ENCODE measurements around the gene OR52E6. TPM values are rescaled to one million over a fixed set of nuclear protein-coding genes. Genes with fewer than 3 reads are reported as not detected.

The OR52E6 gene
- not detected for total RNA-seq

DNA sequence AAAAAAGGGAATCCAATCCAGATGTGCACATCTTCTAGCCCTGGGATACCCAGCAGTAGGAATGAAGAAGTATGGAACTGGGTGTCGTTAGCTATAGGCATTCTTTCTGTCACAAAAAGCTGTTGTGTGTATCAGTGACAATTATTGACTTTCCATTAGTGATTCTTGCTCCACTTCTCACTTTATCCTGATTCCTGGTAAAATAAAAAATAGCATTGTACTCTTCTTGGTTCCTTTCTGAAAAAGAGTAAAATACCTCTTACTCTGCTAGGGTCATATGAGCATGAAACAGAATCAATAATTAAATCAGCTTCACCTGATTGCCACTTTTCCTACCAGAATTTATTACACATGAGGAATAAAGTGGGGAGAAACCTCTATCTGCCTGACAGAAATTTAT is at the start of gene OR52E6:
Gene OR52E6 (minus strand): TSS at position 101 of the 400 bp plus-strand sequence. CDS start 0 bp downstream, at position 101.
- no peak for DNase-seq
- CTCF ChIA-PET: no interaction called here
- Mint-ChIP-seq H3K36me3 (ENCODE audit: low read depth) (no peaks in the 10 kb centered on the region), H3K4me3 (no peak within 1 kb of the TSS), H3K27me3 (ENCODE audit: low read depth) (peaks cover 13% of the 10 kb centered on the region), H3K27ac (no peak within 1 kb of the TSS), H3K9me3 (no peaks in the 10 kb centered on the region), H3K4me1 (ENCODE audit: low read depth) (no peaks in the 10 kb centered on the region)
- intact Hi-C loops (cut with micrococcal nuclease): no loop called here

DNA sequence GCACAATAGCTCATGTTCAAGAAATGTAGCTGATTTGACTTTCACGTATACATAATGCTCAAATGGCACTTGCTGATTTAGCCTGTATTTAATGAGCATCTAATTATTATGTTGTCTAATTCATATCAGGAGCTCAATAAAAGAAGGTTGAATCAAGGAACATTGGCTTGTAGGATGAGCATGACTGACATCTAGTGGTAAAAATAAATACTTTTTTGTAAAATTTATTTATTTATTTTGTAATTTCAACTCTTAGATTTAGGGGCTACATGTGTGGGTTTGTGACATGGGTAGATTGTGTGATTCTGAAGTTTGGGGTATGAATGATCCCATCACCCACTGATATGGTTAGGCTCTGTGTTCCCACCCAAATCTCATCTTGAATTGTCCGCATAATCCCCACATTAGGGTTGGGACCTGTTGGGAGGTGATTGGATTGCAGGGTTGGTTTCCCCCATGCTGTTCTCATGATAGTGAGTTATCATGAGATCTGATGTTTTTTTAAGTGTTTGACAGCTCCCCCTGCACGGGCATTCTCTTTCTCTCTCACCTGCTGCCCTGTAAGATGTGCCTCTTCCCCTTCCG is 49.6 kb upstream of the OR52E6 start:
- no peak for DNase-seq
- CTCF ChIA-PET: interaction anchor here (0.7 to 1.3 kb wide), 10 partner anchors 8 to 767 kb away, joined by 3 to 7 read pairs (median 4); no protein-coding TSS in a partner anchor
- no peaks in the 10 kb centered on the region for H3K36me3 Mint-ChIP-seq (ENCODE audit: low read depth)
- H3K9me3 Mint-ChIP-seq: no peaks in the 10 kb centered on the region
- H3K27me3 Mint-ChIP-seq (ENCODE audit: low read depth): peaks cover 4% of the 10 kb centered on the region
- H3K27ac Mint-ChIP-seq: no peak overlapping the region
- no peaks in the 10 kb centered on the region for H3K4me1 Mint-ChIP-seq (ENCODE audit: low read depth)
- no peak overlapping the region for H3K4me3 Mint-ChIP-seq
- intact Hi-C loops (cut with micrococcal nuclease): loop anchor here (1.0 to 5.0 kb wide), 6 partner anchors 82 to 1255 kb away; partner anchors contain the start of gene OR51D1

DNA sequence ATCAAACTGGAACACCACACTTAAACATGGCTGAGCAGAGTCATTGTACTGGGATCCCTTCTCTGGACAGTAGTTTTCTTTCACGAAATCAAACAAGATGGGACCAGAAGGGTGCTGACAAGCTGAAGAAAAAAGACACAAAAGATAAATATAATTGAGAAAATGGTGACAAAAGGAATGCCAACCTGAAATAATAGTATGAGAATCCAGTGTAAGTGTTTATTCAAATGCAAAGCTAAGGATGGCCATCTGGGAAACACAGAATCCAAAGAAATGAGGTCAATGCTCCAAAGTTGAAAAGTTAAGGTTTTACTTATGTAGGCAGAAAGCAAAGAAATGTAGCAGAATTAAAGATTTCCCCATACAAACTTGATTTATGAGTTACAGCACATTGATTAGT is 46.0 kb upstream of the OR52E6 start:
- Mint-ChIP-seq H3K9me3 (no peaks in the 10 kb centered on the region), H3K4me3 (no peak overlapping the region), H3K27me3 (ENCODE audit: low read depth) (peaks cover 4% of the 10 kb centered on the region), H3K27ac (no peak overlapping the region), H3K4me1 (ENCODE audit: low read depth) (no peaks in the 10 kb centered on the region), H3K36me3 (ENCODE audit: low read depth) (no peaks in the 10 kb centered on the region)
- intact Hi-C loops (cut with micrococcal nuclease): no loop called here
- CTCF ChIA-PET: interaction anchor here (0.9 to 1.3 kb wide), 2 partner anchors 10 to 78 kb away, joined by 3 to 4 read pairs; partner anchors contain the start of gene OR52N2
- no peak for DNase-seq

DNA sequence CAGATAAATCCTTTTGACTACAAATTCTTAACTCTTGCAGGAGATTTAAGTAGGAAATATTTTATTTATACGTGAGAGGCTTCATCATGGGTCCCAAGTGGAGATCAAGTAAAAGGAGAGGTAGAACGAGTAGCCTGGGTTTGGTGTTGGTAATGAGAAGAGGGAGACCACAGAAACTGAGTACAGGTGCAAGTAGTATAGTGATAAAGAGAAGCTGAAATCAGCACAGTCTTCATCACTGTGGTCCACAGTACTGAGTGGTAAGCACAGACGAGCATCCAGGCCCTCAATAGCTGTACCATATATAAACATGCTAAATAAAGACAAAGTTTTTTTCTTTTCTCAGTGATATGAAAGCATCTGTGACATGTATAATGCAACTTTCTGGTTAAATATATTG is 45.5 kb upstream of the OR52E6 start:
- peaks cover 6% of the 10 kb centered on the region for H3K27me3 Mint-ChIP-seq (ENCODE audit: low read depth)
- CTCF ChIA-PET: interaction anchor here (1.3 kb wide), 1 partner anchor 78 kb away, joined by 4 read pairs; the partner anchor contains the start of gene OR52N2
- no peaks in the 10 kb centered on the region for H3K4me1 Mint-ChIP-seq (ENCODE audit: low read depth)
- H3K4me3 Mint-ChIP-seq: no peak overlapping the region
- intact Hi-C loops (cut with micrococcal nuclease): no loop called here
- no peak for DNase-seq
- no peaks in the 10 kb centered on the region for H3K36me3 Mint-ChIP-seq (ENCODE audit: low read depth)
- no peaks in the 10 kb centered on the region for H3K9me3 Mint-ChIP-seq
- no peak overlapping the region for H3K27ac Mint-ChIP-seq

DNA sequence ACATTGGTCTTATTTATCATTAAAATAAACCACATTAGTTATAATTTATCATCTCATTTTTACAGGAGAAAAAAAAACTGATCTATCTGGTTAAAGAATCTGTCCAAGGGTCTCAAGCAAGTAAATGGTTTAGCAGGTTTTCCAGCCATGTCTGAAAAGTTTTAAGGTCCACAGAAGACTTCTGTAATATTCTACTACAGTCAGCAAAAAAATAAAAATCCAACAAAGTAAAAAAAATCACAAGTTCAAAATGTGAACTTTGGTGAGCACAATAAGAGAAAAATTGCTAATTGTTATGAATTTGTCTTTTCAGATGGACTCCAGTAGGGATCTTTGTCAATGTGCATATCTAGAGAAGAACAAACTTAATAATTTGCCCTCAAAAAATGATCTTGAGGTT is 40.1 kb upstream of the OR52E6 start:
- Mint-ChIP-seq H3K9me3 (no peaks in the 10 kb centered on the region), H3K4me3 (no peak overlapping the region), H3K4me1 (ENCODE audit: low read depth) (no peaks in the 10 kb centered on the region), H3K36me3 (ENCODE audit: low read depth) (no peaks in the 10 kb centered on the region), H3K27ac (no peak overlapping the region), H3K27me3 (ENCODE audit: low read depth) (peaks cover 7% of the 10 kb centered on the region)
- CTCF ChIA-PET: interaction anchor here (0.9 to 1.0 kb wide), 2 partner anchors 10 to 12 kb away, joined by 3 read pairs; no protein-coding TSS in a partner anchor
- intact Hi-C loops (cut with micrococcal nuclease): no loop called here
- DNase-seq: no peak

DNA sequence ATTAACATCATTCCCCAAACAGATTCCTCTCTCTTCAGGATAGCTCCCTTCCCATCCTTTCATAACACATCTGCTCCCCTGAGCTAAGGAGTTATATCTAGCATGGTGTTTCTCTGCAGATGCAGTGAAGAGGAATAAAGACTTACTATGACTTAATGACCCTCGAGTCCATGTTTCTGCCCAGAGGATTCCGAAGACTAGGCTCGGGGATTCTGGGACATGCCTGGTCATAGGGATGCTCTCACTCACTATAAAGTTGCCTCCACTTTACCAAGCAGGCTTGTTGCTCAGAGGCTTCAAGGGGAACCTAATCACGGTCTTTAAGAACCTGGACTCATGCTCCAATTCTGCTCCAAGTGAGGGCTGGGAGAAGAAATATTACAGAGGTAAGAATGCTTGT is 38.6 kb upstream of the OR52E6 start, which contains the start of gene OR52E4:
Gene OR52E4 (plus strand): TSS at position 301 of the 400 bp plus-strand sequence. CDS start 3,664 bp downstream, outside the sequence.
- CTCF ChIA-PET: no interaction called here
- no peak within 1 kb of the TSS for H3K4me3 Mint-ChIP-seq
- DNase-seq: no peak
- no peaks in the 10 kb centered on the region for H3K9me3 Mint-ChIP-seq
- peaks cover 7% of the 10 kb centered on the region for H3K27me3 Mint-ChIP-seq (ENCODE audit: low read depth)
- intact Hi-C loops (cut with micrococcal nuclease): no loop called here
- H3K27ac Mint-ChIP-seq: no peak within 1 kb of the TSS
- H3K4me1 Mint-ChIP-seq (ENCODE audit: low read depth): no peaks in the 10 kb centered on the region
- H3K36me3 Mint-ChIP-seq (ENCODE audit: low read depth): no peaks in the 10 kb centered on the region

DNA sequence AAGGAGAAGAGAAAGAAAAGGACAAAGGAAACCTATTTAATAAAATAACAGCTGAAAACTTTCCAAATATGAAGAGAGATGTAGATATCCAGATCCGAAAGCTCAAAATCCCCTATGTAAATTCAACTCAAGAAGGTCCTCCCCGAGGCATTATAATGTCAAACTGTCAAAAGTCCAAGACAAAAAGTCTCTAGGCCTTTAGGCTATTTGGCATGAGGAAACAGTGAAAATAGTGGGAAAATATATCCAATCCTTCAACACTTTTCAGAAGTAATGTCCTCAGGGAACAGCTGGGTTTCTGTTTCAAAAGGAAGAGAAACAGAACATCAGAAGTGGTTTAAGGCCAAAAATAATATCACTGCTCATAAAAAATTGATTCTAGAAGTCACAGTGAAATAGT is 36.9 kb upstream of the OR52E6 start:
- CTCF ChIA-PET: interaction anchor here (0.9 kb wide), 1 partner anchor 9 kb away, joined by 3 read pairs; no protein-coding TSS in a partner anchor
- Mint-ChIP-seq H3K36me3 (ENCODE audit: low read depth) (no peaks in the 10 kb centered on the region), H3K27ac (no peak overlapping the region), H3K4me3 (no peak overlapping the region), H3K9me3 (no peaks in the 10 kb centered on the region), H3K27me3 (ENCODE audit: low read depth) (peaks cover 9% of the 10 kb centered on the region), H3K4me1 (ENCODE audit: low read depth) (no peaks in the 10 kb centered on the region)
- no peak for DNase-seq
- intact Hi-C loops (cut with micrococcal nuclease): no loop called here

DNA sequence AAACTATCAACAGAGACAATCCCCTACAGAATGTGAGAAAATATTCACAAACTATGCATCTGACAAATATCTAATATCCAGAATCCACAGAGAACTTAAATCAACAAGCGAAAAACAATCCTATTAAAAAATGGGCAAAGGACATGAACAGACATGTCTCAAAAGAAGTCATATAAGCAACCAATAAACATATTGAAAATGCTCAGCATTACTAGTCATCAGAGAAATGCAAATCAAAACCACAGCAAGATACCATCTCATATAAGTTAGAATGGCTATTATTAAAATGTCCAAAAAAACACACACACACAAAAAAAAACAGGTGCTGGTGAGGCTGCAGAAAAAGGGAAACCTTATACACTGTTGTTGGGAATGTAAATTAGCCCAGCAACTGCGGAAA is 24.1 kb upstream of the OR52E6 start:
- Mint-ChIP-seq H3K36me3 (ENCODE audit: low read depth) (no peaks in the 10 kb centered on the region), H3K4me1 (ENCODE audit: low read depth) (no peaks in the 10 kb centered on the region), H3K4me3 (no peak overlapping the region), H3K9me3 (peaks cover 3% of the 10 kb centered on the region), H3K27ac (no peak overlapping the region), H3K27me3 (ENCODE audit: low read depth) (peaks cover 24% of the 10 kb centered on the region)
- intact Hi-C loops (cut with micrococcal nuclease): no loop called here
- CTCF ChIA-PET: no interaction called here
- no peak for DNase-seq

DNA sequence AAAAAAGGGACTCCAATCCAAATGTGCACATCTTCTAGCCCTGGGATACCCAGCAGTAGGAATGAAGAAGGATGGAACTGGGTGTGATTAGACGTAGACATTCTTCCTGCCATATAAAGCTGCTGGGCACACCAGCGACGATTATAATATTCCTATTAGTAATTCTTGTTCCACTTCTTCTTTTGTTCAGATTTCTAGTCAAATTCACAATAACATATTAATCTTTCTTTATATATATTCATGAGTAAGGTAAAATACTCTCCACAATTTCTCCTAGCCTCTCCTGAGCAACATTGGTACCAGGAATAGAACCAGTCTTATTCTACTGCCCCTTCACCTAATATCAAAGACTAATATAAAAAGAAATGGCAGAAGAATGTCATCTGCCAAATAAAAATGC is 15.9 kb upstream of the OR52E6 start, which contains the start of gene OR52E8:
Gene OR52E8 (minus strand): TSS at position 101 of the 400 bp plus-strand sequence. CDS start 0 bp downstream, at position 101.
- intact Hi-C loops (cut with micrococcal nuclease): no loop called here
- CTCF ChIA-PET: no interaction called here
- Mint-ChIP-seq H3K4me3 (no peak within 1 kb of the TSS), H3K27ac (no peak within 1 kb of the TSS), H3K4me1 (ENCODE audit: low read depth) (no peaks in the 10 kb centered on the region), H3K9me3 (peaks cover 2% of the 10 kb centered on the region), H3K27me3 (ENCODE audit: low read depth) (peaks cover 28% of the 10 kb centered on the region), H3K36me3 (ENCODE audit: low read depth) (no peaks in the 10 kb centered on the region)
- no peak for DNase-seq

DNA sequence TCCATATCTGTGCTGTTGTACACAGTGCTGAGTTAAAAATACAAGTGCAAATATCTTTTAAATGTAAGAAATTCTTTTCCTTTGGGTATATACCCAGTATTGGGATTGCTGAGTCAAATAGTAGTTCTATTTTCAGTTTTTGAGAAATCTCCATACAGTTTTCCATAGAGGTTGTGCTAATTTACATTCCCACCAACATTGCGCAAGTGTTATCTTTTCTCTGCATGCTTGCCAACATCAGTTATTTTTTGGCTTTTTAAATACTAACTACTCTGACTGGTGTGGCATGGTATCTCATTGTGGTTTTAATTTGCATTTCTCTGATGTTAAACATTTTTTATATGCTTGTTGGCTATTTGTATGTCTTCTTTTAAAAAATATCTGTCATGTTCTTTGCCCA is 9.3 kb upstream of the OR52E6 start:
- no peak for DNase-seq
- H3K27me3 Mint-ChIP-seq (ENCODE audit: low read depth): peaks cover 23% of the 10 kb centered on the region
- CTCF ChIA-PET: no interaction called here
- H3K36me3 Mint-ChIP-seq (ENCODE audit: low read depth): no peaks in the 10 kb centered on the region
- H3K4me3 Mint-ChIP-seq: no peak overlapping the region
- intact Hi-C loops (cut with micrococcal nuclease): no loop called here
- H3K4me1 Mint-ChIP-seq (ENCODE audit: low read depth): no peaks in the 10 kb centered on the region
- no peak overlapping the region for H3K27ac Mint-ChIP-seq
- peaks cover 2% of the 10 kb centered on the region for H3K9me3 Mint-ChIP-seq

DNA sequence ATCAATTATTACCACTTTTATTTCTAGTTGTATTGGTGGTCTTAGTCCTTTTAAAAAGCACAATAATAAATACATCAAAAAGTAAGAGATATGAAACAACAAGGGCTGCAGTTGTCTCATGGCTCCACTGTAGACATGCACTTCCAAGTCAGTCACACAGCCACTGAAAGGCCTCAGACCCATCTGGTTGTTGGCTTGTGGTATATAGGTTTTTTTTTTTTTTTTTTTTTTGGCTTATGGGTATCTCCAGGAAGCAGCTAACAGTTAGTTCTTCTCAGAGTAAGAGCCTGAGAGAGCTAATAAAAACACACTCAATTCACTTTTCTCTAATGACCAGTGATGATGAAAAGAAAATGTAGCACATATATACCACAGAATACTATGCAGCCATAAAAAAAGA is 6.0 kb upstream of the OR52E6 start:
- DNase-seq: no peak
- Mint-ChIP-seq H3K9me3 (no peaks in the 10 kb centered on the region), H3K4me1 (ENCODE audit: low read depth) (no peaks in the 10 kb centered on the region), H3K4me3 (no peak overlapping the region), H3K27ac (no peak overlapping the region), H3K36me3 (ENCODE audit: low read depth) (no peaks in the 10 kb centered on the region), H3K27me3 (ENCODE audit: low read depth) (peaks cover 7% of the 10 kb centered on the region)
- CTCF ChIA-PET: interaction anchor here (0.6 kb wide), 1 partner anchor 11 kb away, joined by 3 read pairs; no protein-coding TSS in a partner anchor
- intact Hi-C loops (cut with micrococcal nuclease): no loop called here

DNA sequence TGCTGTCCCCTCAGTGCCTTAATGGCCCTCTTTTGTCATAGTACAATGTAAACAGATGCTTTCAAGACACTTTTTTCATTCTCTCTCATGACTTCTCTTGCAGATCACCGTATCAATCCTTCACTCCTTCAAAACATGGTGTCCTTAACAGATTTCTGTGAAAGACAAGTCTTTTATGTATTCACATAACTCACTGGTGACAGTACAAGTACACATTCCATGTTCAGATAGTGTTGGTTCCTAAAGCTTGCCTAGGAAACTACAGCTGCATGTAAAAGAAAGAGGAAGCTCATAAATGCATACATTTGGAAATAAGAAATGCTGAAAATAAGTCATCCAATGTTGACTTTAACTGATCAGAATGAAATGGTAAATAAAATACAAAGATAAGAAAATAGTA is 5.0 kb upstream of the OR52E6 start:
- no peak overlapping the region for H3K4me3 Mint-ChIP-seq
- no peak overlapping the region for H3K27ac Mint-ChIP-seq
- H3K27me3 Mint-ChIP-seq (ENCODE audit: low read depth): peaks cover 3% of the 10 kb centered on the region
- CTCF ChIA-PET: interaction anchor here (0.7 kb wide), 1 partner anchor 291 kb away, joined by 3 read pairs; no protein-coding TSS in a partner anchor
- H3K36me3 Mint-ChIP-seq (ENCODE audit: low read depth): no peaks in the 10 kb centered on the region
- intact Hi-C loops (cut with micrococcal nuclease): no loop called here
- H3K9me3 Mint-ChIP-seq: no peaks in the 10 kb centered on the region
- no peaks in the 10 kb centered on the region for H3K4me1 Mint-ChIP-seq (ENCODE audit: low read depth)
- DNase-seq: no peak

DNA sequence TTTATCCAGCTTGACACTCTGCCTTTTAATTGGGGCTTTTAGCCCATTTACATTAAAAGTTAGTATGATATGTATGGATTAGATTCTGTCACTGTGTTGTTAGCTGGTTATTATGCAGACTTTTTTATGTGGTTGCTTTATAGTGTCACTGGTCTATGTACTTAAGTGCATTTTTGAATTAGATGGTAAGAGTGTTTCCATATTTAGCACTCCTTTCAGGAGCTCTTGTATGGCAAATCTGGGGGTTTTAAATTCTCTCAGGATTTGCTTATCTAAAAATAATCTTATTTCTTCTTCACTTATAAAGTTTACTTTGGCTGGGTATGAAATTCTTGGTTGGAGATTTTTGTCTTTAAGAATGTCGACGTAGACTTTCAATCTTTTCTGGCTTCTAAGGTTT is 4.0 kb downstream of the OR52E6 start:
- DNase-seq: no peak
- H3K36me3 Mint-ChIP-seq (ENCODE audit: low read depth): no peaks in the 10 kb centered on the region
- H3K4me3 Mint-ChIP-seq: no peak overlapping the region
- no peaks in the 10 kb centered on the region for H3K9me3 Mint-ChIP-seq
- peaks cover 17% of the 10 kb centered on the region for H3K27me3 Mint-ChIP-seq (ENCODE audit: low read depth)
- CTCF ChIA-PET: no interaction called here
- H3K4me1 Mint-ChIP-seq (ENCODE audit: low read depth): no peaks in the 10 kb centered on the region
- H3K27ac Mint-ChIP-seq: no peak overlapping the region
- intact Hi-C loops (cut with micrococcal nuclease): no loop called here

Measured in activated naive CD4-positive, alpha-beta T cell treated with anti-CD3 and anti-CD28 coated beads for 36 hours (primary cell).